SU-DHL-6 (cell line): ENCODE data around the gene C11orf86.

ENCODE experiments used
- CTCF ChIP-seq: fragments of 200-600 bp; sonication (generic); IDR thresholded peaks from one replicate; pipeline ENCODE4 v1.5.1; 2017; ENCODE audit warnings: antibody characterized with exemption, mild to moderate bottlenecking, low read length, moderate library complexity; ENCODE audit not compliant: insufficient read depth, poor library complexity, severe bottlenecking
- EZH2phosphoT487 ChIP-seq: fragments of 200-600 bp; sonication (generic), shearing (Covaris generic); conservative IDR thresholded peaks from 2 replicates; pipeline ENCODE4 v1.6.1; 2018; ENCODE audit warnings: mild to moderate bottlenecking, antibody characterized with exemption, low read length, moderate library complexity, mixed read lengths

- TF ChIP-seq CTCF (no peak), EZH2phosphoT487 (no peak)
Observed at GRCh38 chr11:66962801-66963200, 12.3 kb upstream of the C11orf86 start.
